GM12875 (cell line): ENCODE measurements around the gene ZNF101.

Source experiments
- H3K4me3 ChIP-seq: one replicate; pipeline ENCODE4 v1.5.1; 2011; ENCODE audit warnings: low read depth, low read length, control low read depth
- TF ChIP-seq, protein P1 (sequence below): IDR thresholded peaks from 2 replicates; pipeline ENCODE4 v1.5.1; 2011; ENCODE audit warnings: low read depth, mild to moderate bottlenecking, control low read depth, inconsistent platforms, low read length, moderate library complexity, borderline replicate concordance; ENCODE audit not compliant: insufficient read depth

ZNF101 gene

DNA sequence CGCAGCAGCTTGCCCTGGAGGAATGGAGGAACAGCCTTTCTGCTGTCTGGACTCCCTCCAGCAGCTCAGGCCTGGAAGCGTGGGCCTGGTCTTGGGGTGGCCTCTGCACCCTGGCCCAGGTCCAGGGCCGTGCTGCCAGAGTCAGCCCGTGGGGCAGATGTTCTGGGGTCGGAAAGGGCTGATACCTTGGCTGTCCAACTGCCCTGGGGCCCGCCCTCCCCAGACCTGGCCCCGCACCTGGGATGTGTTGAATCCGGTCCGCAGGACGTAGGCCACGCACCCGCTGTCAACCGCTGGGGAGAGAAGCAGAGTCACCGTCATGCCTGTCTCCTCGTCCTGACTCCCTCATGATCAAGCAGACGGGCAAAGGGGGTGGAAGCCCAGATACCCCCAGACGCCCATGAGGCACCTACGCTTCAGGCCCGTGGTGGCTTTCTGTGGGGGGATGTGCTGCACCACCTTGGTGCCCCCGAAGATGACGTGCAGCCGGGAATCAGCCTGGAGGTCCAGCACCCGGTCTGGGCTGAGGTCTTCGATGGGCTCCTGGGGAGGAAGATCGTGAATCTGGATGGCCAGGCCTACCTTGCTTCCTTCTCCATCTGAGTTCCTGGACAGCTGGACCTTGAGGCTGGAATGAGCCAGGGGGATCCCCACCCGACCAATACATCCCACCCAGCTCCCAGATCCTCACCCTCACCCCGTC is 12.8 kb upstream of the ZNF101 start:
- H3K4me3 ChIP-seq, result no peak overlapping the region
- TF ChIP-seq, protein P1, sequence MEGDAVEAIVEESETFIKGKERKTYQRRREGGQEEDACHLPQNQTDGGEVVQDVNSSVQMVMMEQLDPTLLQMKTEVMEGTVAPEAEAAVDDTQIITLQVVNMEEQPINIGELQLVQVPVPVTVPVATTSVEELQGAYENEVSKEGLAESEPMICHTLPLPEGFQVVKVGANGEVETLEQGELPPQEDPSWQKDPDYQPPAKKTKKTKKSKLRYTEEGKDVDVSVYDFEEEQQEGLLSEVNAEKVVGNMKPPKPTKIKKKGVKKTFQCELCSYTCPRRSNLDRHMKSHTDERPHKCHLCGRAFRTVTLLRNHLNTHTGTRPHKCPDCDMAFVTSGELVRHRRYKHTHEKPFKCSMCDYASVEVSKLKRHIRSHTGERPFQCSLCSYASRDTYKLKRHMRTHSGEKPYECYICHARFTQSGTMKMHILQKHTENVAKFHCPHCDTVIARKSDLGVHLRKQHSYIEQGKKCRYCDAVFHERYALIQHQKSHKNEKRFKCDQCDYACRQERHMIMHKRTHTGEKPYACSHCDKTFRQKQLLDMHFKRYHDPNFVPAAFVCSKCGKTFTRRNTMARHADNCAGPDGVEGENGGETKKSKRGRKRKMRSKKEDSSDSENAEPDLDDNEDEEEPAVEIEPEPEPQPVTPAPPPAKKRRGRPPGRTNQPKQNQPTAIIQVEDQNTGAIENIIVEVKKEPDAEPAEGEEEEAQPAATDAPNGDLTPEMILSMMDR, result no peak

DNA sequence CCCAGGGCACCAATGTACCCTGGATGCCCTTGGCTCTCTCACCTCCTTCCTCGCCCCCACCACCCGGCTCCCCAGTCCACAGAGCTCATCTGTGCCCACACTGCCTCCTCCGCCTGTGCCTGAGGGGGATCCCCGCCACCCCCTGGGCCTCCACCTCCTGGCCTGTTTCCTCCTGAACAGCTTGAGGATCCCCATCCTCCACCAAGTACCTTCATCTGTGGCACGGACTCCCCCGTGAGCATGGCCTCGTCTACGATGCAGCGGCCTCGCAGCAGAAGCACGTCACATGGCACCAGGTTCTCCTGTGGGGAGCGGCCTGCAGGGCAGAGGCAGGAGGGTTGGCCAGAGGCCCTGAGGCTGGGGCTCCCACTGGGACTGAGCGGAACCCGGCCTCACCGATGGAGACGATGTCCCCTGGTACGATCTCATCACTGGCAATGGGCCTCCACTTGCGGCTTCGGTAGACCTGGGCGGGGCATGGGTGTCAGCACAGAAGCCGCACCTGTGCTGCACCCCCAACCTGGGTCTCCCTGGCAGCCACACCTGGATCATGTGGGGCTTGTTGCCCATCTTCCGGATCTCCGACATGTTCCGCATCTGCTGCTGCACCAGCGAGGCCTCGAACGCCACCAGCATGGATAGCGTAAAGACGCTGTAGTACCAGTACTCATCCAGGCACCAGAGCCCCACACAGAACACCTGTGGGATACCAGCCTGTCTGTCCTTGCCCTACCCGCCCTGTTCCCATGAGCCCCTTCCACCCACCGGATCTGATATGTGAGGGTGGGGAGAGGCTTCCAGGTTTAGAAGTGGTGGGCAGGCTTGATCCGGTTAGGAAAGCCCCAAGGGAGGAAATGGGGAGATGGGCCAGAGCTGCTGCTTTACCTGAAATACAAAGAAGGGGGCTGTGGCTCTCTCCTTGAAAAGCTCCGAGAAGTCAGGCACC is 11.9 kb upstream of the ZNF101 start:
- H3K4me3 ChIP-seq, result no peak overlapping the region
- TF ChIP-seq, protein P1, result no peak

DNA sequence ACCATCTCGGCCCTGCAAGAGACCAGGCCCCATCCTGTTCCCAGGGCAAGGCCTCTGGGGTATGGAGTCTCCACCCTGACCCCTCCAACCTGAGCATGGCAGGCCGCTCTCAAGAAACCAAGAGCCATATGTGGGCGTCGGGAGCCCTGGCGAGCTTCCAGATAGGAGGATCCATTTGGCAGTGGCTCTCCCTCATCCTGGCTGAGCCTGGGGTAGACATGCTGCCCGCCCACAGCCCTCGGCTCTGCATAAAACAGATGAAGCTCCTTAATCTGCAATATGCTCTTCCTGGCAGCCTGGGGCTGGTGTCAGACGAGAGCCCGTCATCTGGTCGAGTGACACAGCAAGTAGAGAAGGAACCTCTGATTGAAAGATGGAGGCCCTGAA is 11.2 kb upstream of the ZNF101 start:
- TF ChIP-seq, protein P1, result no peak

DNA sequence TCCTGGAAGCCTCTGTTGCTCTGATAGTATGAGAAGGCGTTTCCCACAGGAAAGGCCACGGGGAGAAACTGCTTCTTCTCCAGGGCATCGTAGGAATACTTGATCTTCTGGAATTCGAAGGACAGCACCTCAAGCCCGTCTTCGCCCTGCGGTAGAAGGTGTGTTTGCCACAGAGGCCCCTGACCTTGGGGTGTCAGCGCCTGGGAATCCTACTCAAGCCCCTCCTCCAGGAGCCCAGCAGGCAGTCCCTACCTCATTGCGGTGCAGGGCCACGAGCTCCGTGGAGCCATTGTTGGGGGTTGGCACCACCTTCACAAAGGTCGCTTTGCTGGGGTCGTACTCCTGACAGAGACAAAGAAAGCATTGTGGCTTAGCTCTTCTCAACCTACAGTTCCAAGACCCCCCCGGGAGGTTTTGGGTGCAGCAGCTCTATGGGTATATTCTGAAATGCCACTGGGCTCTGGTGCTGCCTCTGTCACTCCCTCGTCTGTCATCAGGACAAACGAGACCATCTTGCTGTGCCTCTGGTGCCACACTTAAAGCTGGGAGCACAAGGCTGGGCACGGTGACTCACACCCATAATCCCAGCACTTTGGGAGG is 8.9 kb upstream of the ZNF101 start:
- no peak overlapping the region for H3K4me3 ChIP-seq
- TF ChIP-seq, protein P1, result no peak

More for the DNA sequence above, 11.2 kb upstream of the ZNF101 start:
- no peak overlapping the region for H3K4me3 ChIP-seq

DNA sequence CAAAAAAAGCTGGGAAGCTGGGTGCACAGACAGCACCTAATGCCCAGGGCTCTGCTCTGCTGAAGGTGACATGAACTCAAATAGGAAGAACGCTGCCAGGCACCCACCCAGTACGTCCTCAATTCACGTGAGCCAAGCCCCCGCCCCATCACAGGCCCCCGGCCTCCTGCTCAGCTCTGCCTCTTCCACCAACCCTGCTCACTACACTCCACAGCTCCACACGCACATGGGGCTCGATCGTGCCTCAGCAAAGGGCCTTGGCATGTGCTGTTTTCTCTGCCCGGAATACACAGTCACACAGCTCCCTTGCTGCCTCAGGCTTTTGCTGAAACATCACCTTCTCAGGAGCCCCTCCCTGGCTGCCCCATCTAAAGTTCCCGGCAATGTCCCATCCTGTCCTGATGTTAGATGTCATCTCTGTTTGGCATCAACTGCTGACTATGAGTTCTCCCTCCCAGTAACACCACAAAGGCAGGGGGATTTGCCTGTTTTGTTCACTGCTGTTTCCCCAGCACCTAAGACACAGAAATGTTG is 7.4 kb upstream of the ZNF101 start:
- TF ChIP-seq, protein P1, result no peak

DNA sequence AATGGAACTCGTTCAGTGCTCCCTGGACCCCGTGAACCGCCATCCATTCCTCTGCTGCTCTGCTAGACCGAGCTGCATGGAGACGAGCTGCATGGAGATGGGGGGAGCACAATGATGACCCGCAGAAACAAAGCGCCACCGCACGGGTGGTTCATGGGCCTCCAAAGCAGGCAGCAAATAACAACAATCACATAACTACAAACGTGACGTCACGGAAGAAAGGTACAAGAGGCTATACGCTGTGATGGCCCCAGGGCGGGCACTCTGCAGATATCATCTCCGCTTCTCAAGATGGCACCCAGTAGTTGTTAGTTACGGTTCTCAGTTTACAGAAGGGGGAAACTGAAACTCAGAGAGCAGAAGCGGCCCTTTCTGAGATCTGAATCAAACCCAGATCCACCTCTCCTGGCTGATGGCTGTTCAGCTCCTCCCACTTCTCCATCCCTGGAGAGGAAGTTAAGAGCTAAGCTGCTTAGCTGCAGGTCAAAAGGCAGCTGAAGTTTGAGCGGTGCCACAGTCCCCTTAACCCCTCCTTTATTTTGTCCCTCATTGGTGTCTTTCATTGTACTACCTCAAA is 6.9 kb upstream of the ZNF101 start:
- peak overlapping the region; percentile 76 for H3K4me3 ChIP-seq
- TF ChIP-seq, protein P1, result no peak

More for the DNA sequence above, 7.4 kb upstream of the ZNF101 start:
- H3K4me3 ChIP-seq, result peak overlapping the region; percentile 76
